Measurements from ENCODE around the gene C3orf85.

Gene C3orf85

DNA sequence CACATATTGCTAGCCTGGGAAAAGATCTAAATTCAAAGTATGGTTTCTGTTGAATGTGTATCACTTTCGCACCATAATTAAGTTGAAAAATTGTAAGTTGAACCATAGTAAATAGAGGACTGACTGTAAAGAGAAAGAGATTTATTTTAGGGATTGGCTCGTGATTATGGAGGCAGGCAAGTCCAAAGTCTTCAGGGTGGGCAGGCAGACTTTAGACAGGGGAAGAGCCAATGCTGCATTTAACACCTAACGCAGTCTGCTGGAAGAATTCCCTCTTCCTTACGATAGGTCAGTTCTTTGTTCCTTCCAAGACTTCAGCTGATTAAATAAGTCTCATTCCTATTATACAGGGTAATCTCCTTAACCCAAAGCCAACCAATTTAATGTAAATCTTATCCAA lies 15.8 kb downstream of the C3orf85 start (continued):
- TF ChIP-seq, protein P1, sequence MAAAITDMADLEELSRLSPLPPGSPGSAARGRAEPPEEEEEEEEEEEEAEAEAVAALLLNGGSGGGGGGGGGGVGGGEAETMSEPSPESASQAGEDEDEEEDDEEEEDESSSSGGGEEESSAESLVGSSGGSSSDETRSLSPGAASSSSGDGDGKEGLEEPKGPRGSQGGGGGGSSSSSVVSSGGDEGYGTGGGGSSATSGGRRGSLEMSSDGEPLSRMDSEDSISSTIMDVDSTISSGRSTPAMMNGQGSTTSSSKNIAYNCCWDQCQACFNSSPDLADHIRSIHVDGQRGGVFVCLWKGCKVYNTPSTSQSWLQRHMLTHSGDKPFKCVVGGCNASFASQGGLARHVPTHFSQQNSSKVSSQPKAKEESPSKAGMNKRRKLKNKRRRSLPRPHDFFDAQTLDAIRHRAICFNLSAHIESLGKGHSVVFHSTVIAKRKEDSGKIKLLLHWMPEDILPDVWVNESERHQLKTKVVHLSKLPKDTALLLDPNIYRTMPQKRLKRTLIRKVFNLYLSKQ (tag by site-specific recombination; IDR thresholded peaks at IDR 0.05; ENCODE audit: borderline replicate concordance): no peak
- no peak for TF ChIP-seq ZNF423 (tag by site-specific recombination; IDR thresholded peaks at IDR 0.05)
- no peak for TF ChIP-seq TCF7L2 (IDR thresholded peaks at IDR 0.05; ENCODE audit: borderline replicate concordance, low read depth, low read length)

DNA sequence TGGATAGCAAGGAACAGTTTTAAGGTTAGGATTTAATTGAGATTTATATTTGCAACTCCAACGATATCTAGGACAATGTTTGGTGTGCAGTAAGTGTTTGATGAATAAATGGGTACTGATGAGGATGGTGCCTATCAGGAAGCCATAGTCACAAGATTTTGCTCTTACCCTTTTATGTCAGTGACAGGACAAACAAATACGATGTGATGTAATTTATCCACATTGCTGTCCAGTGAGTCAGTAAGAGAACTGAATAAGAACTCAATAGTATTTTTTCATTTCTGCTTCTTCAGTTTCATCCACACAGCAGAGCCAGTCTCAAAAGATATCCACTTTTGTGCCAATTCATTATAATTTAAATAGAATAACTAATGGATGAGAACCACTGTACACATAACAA lies 18.5 kb downstream of the C3orf85 start:
- Histone ChIP-seq H3K36me3 (ENCODE audit: control insufficient read depth in 2 of 2, insufficient read depth in 1 of 2, low read length in 2 of 2) (no peaks in the 10 kb centered on the region), H3K4me1 (ENCODE audit: control insufficient read depth, insufficient read depth, low read length) (no peaks in the 10 kb centered on the region), H3K4me3 (ENCODE audit: low read depth, low read length) (no peak overlapping the region), H3K9me3 (ENCODE audit: control insufficient read depth, insufficient read depth, low read depth, low read length) (no peaks in the 10 kb centered on the region), H3K27ac (ENCODE audit: extremely low read depth, low read depth, low read length) (no peak overlapping the region)
- TF ChIP-seq ZNF544 (tag by site-specific recombination; IDR thresholded peaks at IDR 0.05): no peak
- TF ChIP-seq ZNF555 (tag by site-specific recombination; conservative IDR thresholded peaks at IDR 0.05): no peak
- no peak for TF ChIP-seq ZFP3 (tag by site-specific recombination; IDR thresholded peaks at IDR 0.05; ENCODE audit: low read depth)
- TF ChIP-seq ZNF596 (tag by site-specific recombination; IDR thresholded peaks at IDR 0.05): no peak
- TF ChIP-seq MYNN (tag by site-specific recombination; IDR thresholded peaks at IDR 0.05; ENCODE audit: borderline replicate concordance): no peak
- TF ChIP-seq ZEB2 (tag by site-specific recombination; IDR thresholded peaks at IDR 0.05): no peak
- no peak for TF ChIP-seq MEIS1 (CRISPR knock-in tag; IDR thresholded peaks at IDR 0.05; ENCODE audit: borderline replicate concordance)
- no peak for TF ChIP-seq ZNF266 (tag by site-specific recombination; IDR thresholded peaks at IDR 0.05; ENCODE audit: low read depth)
- TF ChIP-seq ZNF610 (tag by site-specific recombination; IDR thresholded peaks at IDR 0.05; ENCODE audit: borderline replicate concordance): no peak
- TF ChIP-seq ZNF548 (tag by site-specific recombination; IDR thresholded peaks at IDR 0.05): no peak
- no peak for TF ChIP-seq ZNF19 (tag by site-specific recombination; IDR thresholded peaks at IDR 0.05; ENCODE audit: low read depth)
- TF ChIP-seq, protein P2, sequence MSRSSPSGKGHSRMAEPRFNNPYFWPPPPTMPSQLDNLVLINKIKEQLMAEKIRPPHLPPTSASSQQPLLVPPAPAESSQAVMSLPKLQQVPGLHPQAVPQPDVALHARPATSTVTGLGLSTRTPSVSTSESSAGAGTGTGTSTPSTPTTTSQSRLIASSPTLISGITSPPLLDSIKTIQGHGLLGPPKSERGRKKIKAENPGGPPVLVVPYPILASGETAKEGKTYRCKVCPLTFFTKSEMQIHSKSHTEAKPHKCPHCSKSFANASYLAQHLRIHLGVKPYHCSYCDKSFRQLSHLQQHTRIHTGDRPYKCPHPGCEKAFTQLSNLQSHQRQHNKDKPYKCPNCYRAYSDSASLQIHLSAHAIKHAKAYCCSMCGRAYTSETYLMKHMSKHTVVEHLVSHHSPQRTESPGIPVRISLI (tag by site-specific recombination; IDR thresholded peaks at IDR 0.05): no peak
- TF ChIP-seq ZNF391 (tag by site-specific recombination; IDR thresholded peaks at IDR 0.05; ENCODE audit: borderline replicate concordance, low read depth): no peak
- TF ChIP-seq ZNF768 (tag by site-specific recombination; IDR thresholded peaks at IDR 0.05): no peak
- ChIA-PET POLR2A (no interaction called here), CTCF (no interaction called here)

DNA sequence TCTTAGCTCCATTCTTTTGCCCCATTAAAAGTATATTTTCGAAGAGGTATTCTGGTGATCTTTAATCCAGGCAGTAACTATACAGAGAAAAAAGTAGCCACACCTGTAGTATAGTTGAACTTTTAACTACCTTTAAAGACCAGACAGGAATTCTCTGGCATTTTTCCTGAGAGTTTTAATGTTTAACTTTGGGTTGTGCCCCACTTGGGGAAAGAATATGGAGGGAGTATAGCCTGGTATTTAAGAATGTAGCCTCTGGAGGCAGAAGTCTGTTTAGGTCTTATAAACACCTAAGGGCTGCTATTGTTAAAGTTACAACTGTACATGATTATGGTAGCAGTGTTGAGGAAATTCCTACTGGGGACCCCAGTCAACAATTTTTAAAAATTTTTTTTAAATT lies 19.3 kb downstream of the C3orf85 start:
- CTCF ChIA-PET: no interaction called here
- POLR2A ChIA-PET: no interaction called here
- TF ChIP-seq HOXC10 (CRISPR knock-in tag; IDR thresholded peaks at IDR 0.05) (no peak), ZNF394 (tag by site-specific recombination; IDR thresholded peaks at IDR 0.05; ENCODE audit: borderline replicate concordance) (no peak), ZNF76 (tag by site-specific recombination; IDR thresholded peaks at IDR 0.05; ENCODE audit: borderline replicate concordance, low read depth) (no peak), ZXDB (tag by site-specific recombination; IDR thresholded peaks at IDR 0.05) (no peak), ZNF677 (tag by site-specific recombination; IDR thresholded peaks at IDR 0.05) (no peak), ZNF791 (tag by site-specific recombination; IDR thresholded peaks at IDR 0.05) (no peak), ZNF629 (tag by site-specific recombination; IDR thresholded peaks at IDR 0.05) (no peak), ZNF785 (tag by site-specific recombination; IDR thresholded peaks at IDR 0.05) (no peak), ZNF311 (tag by site-specific recombination; IDR thresholded peaks at IDR 0.05; ENCODE audit: borderline replicate concordance) (no peak), KLF8 (tag by site-specific recombination; IDR thresholded peaks at IDR 0.05) (no peak), REPIN1 (tag by site-specific recombination; IDR thresholded peaks at IDR 0.05; ENCODE audit: low read depth) (no peak), PRDM1 (tag by site-specific recombination; IDR thresholded peaks at IDR 0.05) (no peak), MZF1 (tag by site-specific recombination; IDR thresholded peaks at IDR 0.05; ENCODE audit: borderline replicate concordance) (no peak), ZNF521 (tag by site-specific recombination; IDR thresholded peaks at IDR 0.05) (no peak), ZIC2 (tag by site-specific recombination; IDR thresholded peaks at IDR 0.05) (no peak), ZNF324 (tag by site-specific recombination; IDR thresholded peaks at IDR 0.05) (no peak)
- TF ChIP-seq, protein P3, sequence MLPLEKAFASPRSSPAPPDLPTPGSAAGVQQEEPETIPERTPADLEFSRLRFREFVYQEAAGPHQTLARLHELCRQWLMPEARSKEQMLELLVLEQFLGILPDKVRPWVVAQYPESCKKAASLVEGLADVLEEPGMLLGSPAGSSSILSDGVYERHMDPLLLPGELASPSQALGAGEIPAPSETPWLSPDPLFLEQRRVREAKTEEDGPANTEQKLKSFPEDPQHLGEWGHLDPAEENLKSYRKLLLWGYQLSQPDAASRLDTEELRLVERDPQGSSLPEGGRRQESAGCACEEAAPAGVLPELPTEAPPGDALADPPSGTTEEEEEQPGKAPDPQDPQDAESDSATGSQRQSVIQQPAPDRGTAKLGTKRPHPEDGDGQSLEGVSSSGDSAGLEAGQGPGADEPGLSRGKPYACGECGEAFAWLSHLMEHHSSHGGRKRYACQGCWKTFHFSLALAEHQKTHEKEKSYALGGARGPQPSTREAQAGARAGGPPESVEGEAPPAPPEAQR (tag by site-specific recombination; IDR thresholded peaks at IDR 0.05): no peak

More for the DNA sequence above, 19.3 kb downstream of the C3orf85 start:
- H3K36me3 ChIP-seq (ENCODE audit: control insufficient read depth in 2 of 2, insufficient read depth in 1 of 2, low read length in 2 of 2): no peaks in the 10 kb centered on the region
- no peak overlapping the region for H3K27ac ChIP-seq (ENCODE audit: extremely low read depth, low read depth, low read length)
- no peaks in the 10 kb centered on the region for H3K9me3 ChIP-seq (ENCODE audit: control insufficient read depth, insufficient read depth, low read depth, low read length)
- no peak overlapping the region for H3K4me3 ChIP-seq (ENCODE audit: low read depth, low read length)
- H3K4me1 ChIP-seq (ENCODE audit: control insufficient read depth, insufficient read depth, low read length): no peaks in the 10 kb centered on the region
